MCF 10A (cell line): ENCODE data around the gene STOML1. TPM values are rescaled to one million over a fixed set of nuclear protein-coding genes. Genes with fewer than 3 reads are reported as not detected.

Experiments used
- BruUV-seq: library from RNA; stranded (reverse); fragments of 400-500 nt; replicated peaks from 2 replicates; lab custom pipeline; 2021; lab: Mats Ljungman, UMichigan
- CTCF ChIA-PET: fragments of 300-600 bp; sonication (Branson Sonifier 250); formaldehyde crosslinking; extraction: SDS; loops from one replicate; lab custom pipeline; 2021; ENCODE audit warnings: antibody characterized with exemption, inconsistent platforms; lab: Yijun Ruan, JAX
- POLR2A ChIA-PET: fragments of 300-600, 350-650 bp; sonication (Branson Sonifier 250); formaldehyde crosslinking; extraction: SDS; loops from one replicate; lab custom pipeline; 2020; ENCODE audit warnings: antibody characterized with exemption, inconsistent platforms; lab: Yijun Ruan, JAX
- DNase-seq: peaks from one replicate; pipeline ENCODE4 v3.0.0-alpha.2; 2018; ENCODE audit not compliant: unreplicated experiment
- H3K27ac Mint-ChIP-seq: one replicate; pipeline ENCODE4 v1.8.0; 2022; ENCODE audit warnings: mild to moderate bottlenecking, low read depth, mixed read lengths; ENCODE audit not compliant: unreplicated experiment
- H3K27me3 Mint-ChIP-seq: one replicate; pipeline ENCODE4 v1.8.0; 2022; ENCODE audit warnings: mixed read lengths; ENCODE audit not compliant: insufficient read depth, unreplicated experiment
- H3K36me3 Mint-ChIP-seq: one replicate; pipeline ENCODE4 v1.8.0; 2022; ENCODE audit warnings: mild to moderate bottlenecking, moderate library complexity, mixed read lengths; ENCODE audit not compliant: insufficient read depth, unreplicated experiment
- H3K4me1 Mint-ChIP-seq: one replicate; pipeline ENCODE4 v1.8.0; 2022; ENCODE audit warnings: mixed read lengths; ENCODE audit not compliant: insufficient read depth, unreplicated experiment
- H3K4me3 Mint-ChIP-seq: one replicate; pipeline ENCODE4 v1.8.0; 2022; ENCODE audit warnings: mild to moderate bottlenecking, moderate library complexity, mixed read lengths; ENCODE audit not compliant: unreplicated experiment
- H3K9me3 Mint-ChIP-seq: one replicate; pipeline ENCODE4 v1.8.0; 2022; ENCODE audit warnings: mixed read lengths; ENCODE audit not compliant: unreplicated experiment
- intact Hi-C: fragments of 100-400 bp; cut with micrococcal nuclease; formaldehyde crosslinking; loops from 2 replicates; pipeline ENCODE4 v1.14.1; 2022
- total RNA-seq: library from RNA; stranded (reverse); gene quantifications from 2 replicates; pipeline ENCODE4 v1.2.3, GENCODE V29; 2022
- TF ChIP-seq, protein P1 (sequence below): fragments of 200-600 bp; IDR thresholded peaks from one replicate; pipeline ENCODE4 v1.8.0; 2022; ENCODE audit warnings: antibody characterized with exemption, mild to moderate bottlenecking; ENCODE audit not compliant: unreplicated experiment

Gene STOML1
- total RNA-seq, 1 experiment from 2014 or later: 17.6 TPM

DNA sequence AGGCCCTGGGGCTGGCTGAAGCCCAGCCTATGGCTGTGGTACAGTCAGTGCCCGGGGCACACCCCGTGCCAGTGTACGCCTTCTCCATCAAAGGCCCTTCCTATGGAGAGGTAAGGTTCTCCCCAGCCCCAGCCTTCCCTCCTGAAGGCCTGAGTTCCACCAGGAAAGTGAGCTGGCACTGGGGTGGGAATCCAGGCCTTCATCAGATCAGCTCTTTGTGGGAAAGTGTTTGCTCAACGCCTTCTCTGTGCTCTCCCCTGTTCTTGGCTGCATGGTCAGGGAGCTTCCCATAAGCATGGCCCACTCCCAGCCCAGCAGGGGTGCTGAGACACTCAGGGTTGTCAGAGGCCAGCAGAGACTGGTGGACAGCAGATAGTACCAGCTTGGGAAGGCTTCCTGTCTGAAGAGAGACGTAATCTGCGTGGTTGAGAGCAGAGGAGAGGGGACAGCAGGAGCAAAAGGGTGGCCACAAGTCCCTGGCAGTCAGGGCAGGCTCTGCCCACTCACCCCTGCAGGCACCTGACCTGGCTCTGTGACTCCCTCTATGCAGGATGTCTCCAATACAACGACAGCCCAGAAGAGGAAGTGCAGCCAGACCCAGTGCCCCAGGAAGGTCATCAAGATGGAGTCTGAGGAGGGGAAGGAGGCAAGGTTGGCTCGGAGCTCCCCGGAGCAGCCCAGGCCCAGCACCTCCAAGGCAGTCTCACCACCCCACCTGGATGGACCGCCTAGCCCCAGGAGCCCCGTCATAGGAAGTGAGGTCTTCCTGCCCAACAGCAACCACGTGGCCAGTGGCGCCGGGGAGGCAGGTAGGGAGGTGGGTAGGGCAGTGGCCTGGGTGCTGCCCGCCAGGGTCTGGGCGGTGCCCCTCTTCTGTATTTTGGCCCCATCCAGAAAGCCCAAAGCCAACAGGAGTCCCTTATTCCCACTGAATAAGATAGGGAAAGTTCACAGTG lies 40.8 kb upstream of the STOML1 start:
- Mint-ChIP-seq H3K27ac (no peak overlapping the region), H3K4me1 (peaks cover 7% of the 10 kb centered on the region), H3K36me3 (peaks cover 94% of the 10 kb centered on the region), H3K9me3 (no peaks in the 10 kb centered on the region), H3K4me3 (no peak overlapping the region), H3K27me3 (no peaks in the 10 kb centered on the region)
- TF ChIP-seq, protein P1, sequence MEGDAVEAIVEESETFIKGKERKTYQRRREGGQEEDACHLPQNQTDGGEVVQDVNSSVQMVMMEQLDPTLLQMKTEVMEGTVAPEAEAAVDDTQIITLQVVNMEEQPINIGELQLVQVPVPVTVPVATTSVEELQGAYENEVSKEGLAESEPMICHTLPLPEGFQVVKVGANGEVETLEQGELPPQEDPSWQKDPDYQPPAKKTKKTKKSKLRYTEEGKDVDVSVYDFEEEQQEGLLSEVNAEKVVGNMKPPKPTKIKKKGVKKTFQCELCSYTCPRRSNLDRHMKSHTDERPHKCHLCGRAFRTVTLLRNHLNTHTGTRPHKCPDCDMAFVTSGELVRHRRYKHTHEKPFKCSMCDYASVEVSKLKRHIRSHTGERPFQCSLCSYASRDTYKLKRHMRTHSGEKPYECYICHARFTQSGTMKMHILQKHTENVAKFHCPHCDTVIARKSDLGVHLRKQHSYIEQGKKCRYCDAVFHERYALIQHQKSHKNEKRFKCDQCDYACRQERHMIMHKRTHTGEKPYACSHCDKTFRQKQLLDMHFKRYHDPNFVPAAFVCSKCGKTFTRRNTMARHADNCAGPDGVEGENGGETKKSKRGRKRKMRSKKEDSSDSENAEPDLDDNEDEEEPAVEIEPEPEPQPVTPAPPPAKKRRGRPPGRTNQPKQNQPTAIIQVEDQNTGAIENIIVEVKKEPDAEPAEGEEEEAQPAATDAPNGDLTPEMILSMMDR: no peak
- DNase-seq: no peak
- intact Hi-C loops: no loop called here
- CTCF ChIA-PET: interaction anchor here (8.8 kb wide), 1 partner anchor 59 kb away, joined by 102 read pairs; no protein-coding TSS in a partner anchor
- no TSS peak for BruUV-seq
- POLR2A ChIA-PET: no interaction called here

DNA sequence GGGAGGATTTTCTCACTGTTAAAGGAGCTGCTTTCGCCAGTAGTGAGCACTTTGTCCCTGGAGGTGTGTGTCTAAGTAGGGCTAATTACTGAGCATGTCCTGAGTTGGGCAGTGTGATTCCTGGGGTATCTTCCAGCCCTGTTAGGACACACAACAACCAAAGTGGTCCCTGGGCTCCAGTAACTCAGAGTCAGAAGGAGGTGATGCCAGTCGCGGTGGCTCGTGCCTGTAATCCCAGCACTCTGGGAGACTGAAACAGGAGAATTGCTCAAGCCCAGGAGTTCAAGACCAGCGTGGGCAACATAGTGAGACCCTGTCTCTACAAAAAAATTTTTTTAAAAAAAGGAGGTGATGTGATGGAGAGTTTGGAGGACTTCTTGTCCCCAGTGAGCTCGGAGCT lies 40.0 kb upstream of the STOML1 start:
- POLR2A ChIA-PET: interaction anchor here (0.8 kb wide), 1 partner anchor 9 kb away, joined by 4 read pairs; no protein-coding TSS in a partner anchor
- Mint-ChIP-seq H3K9me3 (no peaks in the 10 kb centered on the region), H3K4me3 (no peak overlapping the region), H3K27ac (no peak overlapping the region), H3K4me1 (peaks cover under 1% of the 10 kb centered on the region), H3K36me3 (peaks cover 94% of the 10 kb centered on the region), H3K27me3 (no peaks in the 10 kb centered on the region)
- TF ChIP-seq, protein P1: no peak
- DNase-seq: no peak
- CTCF ChIA-PET: interaction anchor here (0.6 kb wide), 1 partner anchor 159 kb away, joined by 3 read pairs; no protein-coding TSS in a partner anchor
- intact Hi-C loops: no loop called here
- no TSS peak for BruUV-seq

DNA sequence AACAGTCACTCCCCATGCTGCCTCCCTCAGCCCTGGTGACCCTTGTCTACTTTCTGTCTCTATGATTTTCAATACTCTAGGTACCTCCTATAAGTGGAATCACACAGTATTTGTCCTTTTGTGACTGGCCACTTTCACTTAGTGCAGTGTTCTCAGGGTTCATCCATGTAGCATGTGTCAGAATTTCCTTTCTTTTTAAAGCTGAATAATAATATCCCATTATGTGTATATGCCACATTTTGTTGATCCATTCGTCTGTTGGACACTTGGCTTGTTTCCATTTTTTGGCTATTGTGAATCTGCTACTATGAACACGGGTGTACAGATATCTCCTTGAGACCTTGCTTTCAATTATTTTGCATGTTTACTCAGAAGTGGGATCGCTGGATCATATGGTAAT lies 36.6 kb upstream of the STOML1 start:
- H3K27me3 Mint-ChIP-seq: no peaks in the 10 kb centered on the region
- H3K4me3 Mint-ChIP-seq: no peak overlapping the region
- ChIA-PET POLR2A (interaction anchor here (1.3 to 1.9 kb wide), 2 partner anchors 15 to 34 kb away, joined by 4 to 6 read pairs; partner anchors contain the start of gene PML), CTCF (interaction anchor here (1.1 to 1.2 kb wide), 2 partner anchors 10 to 20 kb away, joined by 3 to 4 read pairs; no protein-coding TSS in a partner anchor)
- peaks cover 77% of the 10 kb centered on the region for H3K36me3 Mint-ChIP-seq
- H3K27ac Mint-ChIP-seq: no peak overlapping the region
- no peaks in the 10 kb centered on the region for H3K4me1 Mint-ChIP-seq
- BruUV-seq: no TSS peak
- TF ChIP-seq, protein P1: no peak
- H3K9me3 Mint-ChIP-seq: no peaks in the 10 kb centered on the region
- no peak for DNase-seq
- intact Hi-C loops: no loop called here

DNA sequence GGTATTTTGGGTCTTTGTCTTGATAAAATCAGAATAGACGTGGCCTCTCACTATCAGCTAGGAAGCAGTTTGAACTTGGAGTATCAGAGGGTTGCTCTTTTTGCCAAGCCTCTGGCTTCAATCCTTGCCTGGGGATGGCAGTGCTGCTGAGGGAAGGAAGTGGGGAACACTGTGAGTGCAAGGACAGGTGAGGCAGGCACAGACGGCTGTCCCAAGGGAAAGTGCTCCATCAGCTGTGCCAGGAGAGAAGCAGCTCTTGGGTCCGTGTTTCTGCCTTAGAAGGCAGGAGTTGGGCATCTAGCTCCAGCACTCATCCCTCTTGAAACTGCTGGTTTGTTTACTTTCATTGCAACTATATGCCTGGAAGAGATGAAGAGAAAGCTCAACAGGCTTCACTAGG lies 35.6 kb upstream of the STOML1 start:
- CTCF ChIA-PET: interaction anchor here (1.1 to 1.5 kb wide), 2 partner anchors 12 to 55 kb away, joined by 3 to 4 read pairs; no protein-coding TSS in a partner anchor
- POLR2A ChIA-PET: interaction anchor here (1.3 to 1.9 kb wide), 2 partner anchors 14 to 34 kb away, joined by 4 to 6 read pairs; partner anchors contain the start of gene PML
- Mint-ChIP-seq H3K27me3 (no peaks in the 10 kb centered on the region), H3K36me3 (peaks cover 83% of the 10 kb centered on the region), H3K9me3 (no peaks in the 10 kb centered on the region), H3K27ac (no peak overlapping the region), H3K4me3 (no peak overlapping the region), H3K4me1 (no peaks in the 10 kb centered on the region)
- intact Hi-C loops: no loop called here
- BruUV-seq: no TSS peak
- no peak for DNase-seq
- TF ChIP-seq, protein P1: no peak
